Measurements from ENCODE around the gene ALX4.
A peak's percentile ranks its signal among the peaks of the same experiment; 100 is the strongest.

The ALX4 gene

DNA sequence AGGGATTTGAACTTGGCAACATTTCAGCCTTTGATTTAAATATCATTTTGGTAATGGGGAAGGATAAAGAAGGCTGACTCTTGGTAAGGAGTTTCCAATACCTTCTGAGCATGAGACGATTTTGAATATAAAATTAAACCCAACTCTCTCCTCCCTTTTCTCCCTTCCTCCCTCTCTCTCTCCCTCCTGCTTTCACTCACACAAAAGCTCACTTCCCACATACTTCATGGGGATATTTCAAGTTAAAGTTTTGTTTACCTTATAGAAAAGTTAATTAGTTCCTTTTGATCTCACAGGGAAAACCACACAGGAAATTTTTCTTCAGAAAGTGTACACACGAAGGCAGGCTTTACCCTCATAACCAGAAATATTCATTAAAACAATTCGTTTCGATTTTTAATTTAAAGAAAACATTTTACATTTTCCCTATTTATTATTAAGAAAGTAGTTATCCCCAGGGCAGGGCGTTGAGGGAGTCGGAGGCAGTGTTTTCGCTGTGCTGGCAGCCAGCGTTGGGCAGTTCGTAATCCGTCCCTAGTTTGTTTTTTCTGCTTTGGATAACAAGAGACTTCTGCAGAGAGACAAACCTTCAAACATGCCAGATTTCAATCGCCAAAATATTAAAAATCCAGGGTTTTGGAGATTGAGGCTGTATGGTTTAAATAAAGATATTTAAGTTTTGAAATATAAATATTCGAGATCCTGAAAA, 25.3 kb upstream of the ALX4 start:
- no peak for DNase-seq

DNA sequence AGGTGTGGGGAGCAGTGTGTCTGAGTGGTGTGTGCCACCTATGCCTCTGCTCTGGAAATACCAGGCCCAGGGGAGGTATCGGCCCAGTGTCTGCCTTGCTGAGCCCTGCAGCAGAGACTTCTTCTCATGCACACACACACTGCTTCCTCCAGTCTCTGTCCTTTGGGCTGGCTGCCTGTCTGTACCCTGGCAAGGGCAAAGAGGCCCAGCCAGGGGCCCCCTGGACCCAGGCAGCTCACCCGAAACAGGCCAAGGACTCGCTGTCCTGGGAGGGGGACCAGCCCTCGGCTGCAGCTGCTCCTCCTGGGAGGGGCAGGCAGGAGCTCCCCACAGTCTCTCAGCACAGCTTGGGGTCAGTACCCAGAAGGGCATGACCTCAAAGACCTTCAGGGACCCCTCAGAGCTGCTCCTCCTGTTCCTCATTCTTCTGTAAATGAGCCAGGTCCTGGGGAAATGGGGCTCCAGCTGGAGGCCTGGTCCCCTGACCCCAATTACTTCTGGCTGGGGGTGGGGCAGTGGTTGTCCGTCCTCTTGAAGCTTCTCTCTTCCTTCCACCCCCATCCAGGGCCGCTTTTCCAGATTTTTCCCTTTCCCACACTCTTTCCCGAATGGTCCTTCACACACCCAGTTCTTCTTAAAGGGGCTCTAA, 24.5 kb upstream of the ALX4 start:
- DNase-seq: no peak

GRCh38 chr11:44333271-44334218, 23.6 kb upstream of the ALX4 start:
- DNase-seq: no peak

GRCh38 chr11:44332665-44333064, 22.7 kb upstream of the ALX4 start:
- DNase-seq: no peak

- DNase-seq: no peak
These were observed 19.7 kb upstream of the ALX4 start for GRCh38 chr11:44329472-44330230.

- DNase-seq: no peak
These were observed 18.3 kb upstream of the ALX4 start for GRCh38 chr11:44328138-44328660.

GRCh38 chr11:44327730-44328129, 17.8 kb upstream of the ALX4 start:
- no peak for DNase-seq

- DNase-seq: no peak
These were observed 16.9 kb upstream of the ALX4 start for GRCh38 chr11:44326615-44327475.

GRCh38 chr11:44325698-44326097, 15.8 kb upstream of the ALX4 start:
- no peak for DNase-seq

GRCh38 chr11:44324749-44325525, 15.0 kb upstream of the ALX4 start:
- no peak for DNase-seq

GRCh38 chr11:44324222-44324621, 14.3 kb upstream of the ALX4 start:
- DNase-seq: no peak

- DNase-seq: no peak
These were observed 12.3 kb upstream of the ALX4 start for GRCh38 chr11:44322243-44322642.

DNA sequence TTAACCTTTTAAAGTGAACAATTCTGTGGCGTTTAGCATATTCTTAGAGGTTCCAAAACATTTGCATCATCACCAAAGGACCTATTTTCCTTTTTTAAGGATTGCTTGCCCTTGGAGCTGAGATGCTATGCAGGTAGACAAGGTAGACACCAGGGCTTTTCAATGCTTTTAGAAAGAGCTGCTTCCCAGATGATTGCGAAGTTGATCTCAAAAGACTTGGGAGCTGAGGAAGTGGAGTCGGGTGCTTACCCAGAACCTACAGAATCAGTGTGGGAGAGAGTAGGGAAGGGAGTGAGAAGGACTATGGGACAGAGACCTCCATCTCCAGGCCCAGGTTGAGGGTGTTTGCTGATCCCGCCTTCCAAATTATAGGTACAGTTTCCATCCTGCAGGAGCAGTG, 11.1 kb upstream of the ALX4 start:
- DNase-seq: no peak

- DNase-seq: no peak
These were observed 10.5 kb upstream of the ALX4 start for GRCh38 chr11:44320289-44320973.

- DNase-seq: peak; percentile 49
These were observed 9.8 kb upstream of the ALX4 start for GRCh38 chr11:44319552-44320288.

DNA sequence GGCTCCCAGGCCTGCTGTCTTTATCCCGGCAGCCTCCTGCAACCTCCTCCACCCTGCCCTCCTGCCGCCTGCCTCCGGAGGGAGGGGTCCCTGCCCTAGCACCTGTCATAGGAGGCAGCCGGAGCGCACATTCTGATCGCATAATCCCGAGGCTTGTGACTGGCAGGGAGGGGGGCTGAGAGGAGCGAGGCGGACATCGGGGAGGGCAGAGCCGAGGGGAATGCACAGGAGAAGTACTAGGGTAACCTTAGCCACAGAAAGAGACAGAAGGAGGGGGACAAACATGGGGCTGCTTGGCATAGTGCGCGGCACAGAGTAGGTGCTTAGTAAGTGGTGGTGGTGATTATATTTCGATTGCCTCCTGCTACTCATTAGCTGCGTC, 9.2 kb upstream of the ALX4 start:
- DNase-seq: peak; percentile 42

DNA sequence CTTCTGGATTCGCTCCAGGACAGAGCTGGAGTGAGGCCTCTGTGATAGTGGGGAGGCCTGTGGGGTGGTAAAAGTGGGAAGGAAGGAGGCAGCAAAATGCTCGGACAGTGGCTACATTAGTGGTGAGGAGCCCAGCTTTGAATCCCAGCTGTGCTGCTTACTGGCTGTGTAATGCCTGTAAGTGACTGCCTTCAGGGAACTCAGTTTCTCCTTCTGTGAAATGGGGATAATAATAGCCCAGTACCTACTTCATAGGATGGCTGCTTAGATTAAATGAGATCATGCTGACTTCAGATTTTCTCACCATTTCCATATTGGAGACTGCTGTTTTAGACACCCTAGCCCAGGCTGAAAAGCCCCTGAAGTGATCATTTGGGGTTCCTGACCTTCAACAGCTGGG, 8.4 kb upstream of the ALX4 start:
- no peak for DNase-seq

- DNase-seq: peak; percentile 63
These were observed 6.8 kb upstream of the ALX4 start for GRCh38 chr11:44316659-44317240.
